ENCODE measurements around the gene SRF.
A peak's percentile ranks its signal among the peaks of the same experiment; 100 is the strongest.

SRF gene

GRCh38 chr6:43226192-43226851, 55.3 kb downstream of the SRF start:
- Histone ChIP-seq H3K27me3 (ENCODE audit: control insufficient read depth, insufficient read depth, low read length) (no peaks in the 10 kb centered on the region), H3K9ac (no peak overlapping the region), H2AFZ (no peak overlapping the region), H3K9me3 (ENCODE audit: control insufficient read depth, low read length) (no peaks in the 10 kb centered on the region), H3K36me3 (ENCODE audit: control insufficient read depth, insufficient read depth, low read length) (no peaks in the 10 kb centered on the region), H3K27ac (no peak overlapping the region), H3K79me2 (no peaks in the 10 kb centered on the region), H3K4me2 (ENCODE audit: low read length) (no peak overlapping the region), H3K4me3 (ENCODE audit: low read depth, low read length) (no peak overlapping the region), H3K4me1 (no peaks in the 10 kb centered on the region)
- TF ChIP-seq, protein P1, sequence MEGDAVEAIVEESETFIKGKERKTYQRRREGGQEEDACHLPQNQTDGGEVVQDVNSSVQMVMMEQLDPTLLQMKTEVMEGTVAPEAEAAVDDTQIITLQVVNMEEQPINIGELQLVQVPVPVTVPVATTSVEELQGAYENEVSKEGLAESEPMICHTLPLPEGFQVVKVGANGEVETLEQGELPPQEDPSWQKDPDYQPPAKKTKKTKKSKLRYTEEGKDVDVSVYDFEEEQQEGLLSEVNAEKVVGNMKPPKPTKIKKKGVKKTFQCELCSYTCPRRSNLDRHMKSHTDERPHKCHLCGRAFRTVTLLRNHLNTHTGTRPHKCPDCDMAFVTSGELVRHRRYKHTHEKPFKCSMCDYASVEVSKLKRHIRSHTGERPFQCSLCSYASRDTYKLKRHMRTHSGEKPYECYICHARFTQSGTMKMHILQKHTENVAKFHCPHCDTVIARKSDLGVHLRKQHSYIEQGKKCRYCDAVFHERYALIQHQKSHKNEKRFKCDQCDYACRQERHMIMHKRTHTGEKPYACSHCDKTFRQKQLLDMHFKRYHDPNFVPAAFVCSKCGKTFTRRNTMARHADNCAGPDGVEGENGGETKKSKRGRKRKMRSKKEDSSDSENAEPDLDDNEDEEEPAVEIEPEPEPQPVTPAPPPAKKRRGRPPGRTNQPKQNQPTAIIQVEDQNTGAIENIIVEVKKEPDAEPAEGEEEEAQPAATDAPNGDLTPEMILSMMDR (IDR thresholded peaks at IDR 0.05), result no peak

GRCh38 chr6:43228951-43229802, 58.1 kb downstream of the SRF start, which contains the start of gene DNPH1:
DNPH1 (minus strand) TSS chr6:43229481; CDS start chr6:43229456, 25 bp downstream.
- peak within 1 kb of the TSS; percentile 82 for H3K4me2 ChIP-seq (ENCODE audit: low read length)
- H3K9ac ChIP-seq, result no peak within 1 kb of the TSS
- peak within 1 kb of the TSS; percentile 89 for H2AFZ ChIP-seq
- H3K4me3 ChIP-seq (ENCODE audit: low read depth, low read length), result peak within 1 kb of the TSS; percentile 65
- no peaks in the 10 kb centered on the region for H3K79me2 ChIP-seq
- TF ChIP-seq, protein P1 (IDR thresholded peaks at IDR 0.05), result peak; percentile 95
- no peaks in the 10 kb centered on the region for H3K36me3 ChIP-seq (ENCODE audit: control insufficient read depth, insufficient read depth, low read length)
- no peak within 1 kb of the TSS for H3K27ac ChIP-seq
- H3K4me1 ChIP-seq, result no peaks in the 10 kb centered on the region
- no peaks in the 10 kb centered on the region for H3K9me3 ChIP-seq (ENCODE audit: control insufficient read depth, low read length)
- H3K27me3 ChIP-seq (ENCODE audit: control insufficient read depth, insufficient read depth, low read length), result no peaks in the 10 kb centered on the region

GRCh38 chr6:43229803-43230620, 58.9 kb downstream of the SRF start:
- TF ChIP-seq, protein P1 (IDR thresholded peaks at IDR 0.05), result no peak
- no peaks in the 10 kb centered on the region for H3K9me3 ChIP-seq (ENCODE audit: control insufficient read depth, low read length)
- H3K36me3 ChIP-seq (ENCODE audit: control insufficient read depth, insufficient read depth, low read length), result no peaks in the 10 kb centered on the region
- no peak overlapping the region for H3K27ac ChIP-seq
- peak overlapping the region; percentile 65 for H3K4me3 ChIP-seq (ENCODE audit: low read depth, low read length)
- peak overlapping the region; percentile 82 for H3K4me2 ChIP-seq (ENCODE audit: low read length)
- no peaks in the 10 kb centered on the region for H3K4me1 ChIP-seq
- H2AFZ ChIP-seq, result peak overlapping the region; percentile 89
- no peaks in the 10 kb centered on the region for H3K79me2 ChIP-seq
- H3K9ac ChIP-seq, result no peak overlapping the region
- no peaks in the 10 kb centered on the region for H3K27me3 ChIP-seq (ENCODE audit: control insufficient read depth, insufficient read depth, low read length)

- Histone ChIP-seq H3K9ac (no peak overlapping the region), H3K4me3 (ENCODE audit: low read depth, low read length) (no peak overlapping the region), H3K27me3 (ENCODE audit: control insufficient read depth, insufficient read depth, low read length) (no peaks in the 10 kb centered on the region), H2AFZ (no peak overlapping the region), H3K79me2 (no peaks in the 10 kb centered on the region), H3K27ac (no peak overlapping the region), H3K36me3 (ENCODE audit: control insufficient read depth, insufficient read depth, low read length) (no peaks in the 10 kb centered on the region), H3K4me2 (ENCODE audit: low read length) (no peak overlapping the region), H3K4me1 (no peaks in the 10 kb centered on the region), H3K9me3 (ENCODE audit: control insufficient read depth, low read length) (no peaks in the 10 kb centered on the region)
- TF ChIP-seq, protein P1 (IDR thresholded peaks at IDR 0.05), result no peak
Measured at GRCh38 chr6:43231053-43231452, 60.0 kb downstream of the SRF start.
